Hematopoietic multipotent progenitor cell treated with erythropoietin and hydrocortisone succinate and interleukin-3 and kit ligand, for 8 days (in vitro differentiated cells): ENCODE data around the gene WDR89.
"Not testable (repeated sequence)": the region's sequence is repeated elsewhere in the genome, so short reads cannot be mapped to it uniquely, and the experiment has no call there.

Experiments used
- DNase-seq: peaks from one replicate; pipeline ENCODE4 v3.0.0-alpha.2; 2015

The WDR89 gene

GRCh38 chr14:63652406-63652805, 10.7 kb upstream of the WDR89 start:
- no peak for DNase-seq

DNA sequence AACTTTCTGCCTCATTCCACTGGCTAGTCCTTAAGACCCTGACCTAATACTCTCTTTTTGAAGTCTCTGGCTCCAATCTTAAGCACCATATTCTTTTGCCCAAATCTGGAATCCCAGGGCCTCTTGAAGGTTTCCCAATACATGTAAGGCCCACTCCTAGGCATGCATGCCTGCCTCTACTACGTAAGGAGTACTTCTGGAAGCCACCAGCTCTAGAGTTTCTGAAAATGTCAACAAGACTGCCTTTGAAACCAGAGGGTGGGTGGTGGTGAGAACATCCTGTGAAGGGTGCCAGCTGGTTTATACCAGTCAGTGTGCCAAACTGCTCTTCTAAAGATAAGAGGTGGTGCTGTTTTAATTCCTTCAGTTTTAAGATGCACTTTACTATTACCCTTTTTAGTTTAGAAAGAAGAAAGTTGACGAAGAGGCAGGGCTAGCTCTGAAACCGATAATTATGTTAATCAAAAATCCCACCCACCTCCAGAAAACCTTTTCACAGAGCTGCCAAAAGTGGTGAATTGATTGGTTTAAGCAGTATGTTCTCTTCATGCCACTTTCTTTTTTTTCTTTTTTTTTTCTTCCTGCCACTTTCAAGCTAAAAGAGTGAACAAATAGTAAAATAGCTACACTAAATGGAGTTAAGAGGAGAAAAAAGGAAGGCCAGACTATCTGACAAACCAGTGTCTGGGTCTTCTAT, 8.7 kb upstream of the WDR89 start:
- DNase-seq: peak; percentile 64

DNA sequence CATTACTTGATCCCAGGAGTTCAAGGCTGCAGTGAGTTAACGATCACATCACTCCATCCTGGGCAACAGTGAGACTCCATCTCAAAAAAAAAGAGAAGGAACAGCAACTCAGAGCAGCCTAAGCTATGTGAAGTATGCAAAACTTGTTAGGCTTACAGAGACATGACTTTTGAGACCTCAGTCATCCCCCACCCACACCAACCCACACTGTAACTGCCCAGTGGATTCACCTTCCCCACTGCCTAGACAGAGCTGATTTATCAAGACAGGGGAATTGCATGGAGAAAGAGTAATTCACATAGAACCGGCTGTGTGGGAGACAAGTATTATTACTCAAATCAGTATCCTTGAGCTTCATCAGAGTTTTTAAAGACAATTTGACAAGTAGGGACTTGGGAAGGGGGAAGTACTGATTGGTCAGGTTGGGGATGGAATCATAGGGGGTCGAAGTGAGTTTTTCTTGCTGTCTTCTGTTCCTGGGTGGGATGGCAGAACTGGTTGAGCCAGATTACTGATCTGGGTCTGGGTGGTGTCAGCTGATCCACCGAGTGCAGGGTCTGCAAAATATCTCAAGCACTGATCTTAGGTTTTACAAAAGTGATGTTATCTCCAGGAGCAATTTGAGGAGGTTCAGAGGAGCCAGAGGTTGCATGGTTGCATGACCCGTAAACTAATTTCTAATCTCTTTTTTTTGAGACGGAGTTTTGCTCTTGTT, 6.2 kb upstream of the WDR89 start:
- no peak for DNase-seq

DNA sequence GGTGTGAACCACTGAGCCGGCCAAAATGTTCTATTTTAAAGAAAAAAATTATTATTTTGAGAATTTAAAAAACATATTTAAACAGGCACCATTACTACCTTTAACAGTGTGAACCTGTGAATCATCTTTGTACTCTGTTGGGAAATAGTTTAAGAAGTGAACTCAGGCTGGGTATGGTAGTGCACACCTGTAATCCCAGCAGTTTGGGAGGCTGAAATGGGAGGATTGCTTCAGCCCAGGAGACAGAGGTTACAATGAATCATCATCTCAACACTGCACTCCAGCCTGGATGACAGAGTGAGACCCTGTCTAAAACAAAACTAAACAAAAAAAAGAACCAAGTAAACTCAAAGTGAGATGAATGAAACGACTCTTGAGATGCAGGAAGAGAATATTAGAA, 3.1 kb upstream of the WDR89 start:
- no peak for DNase-seq

GRCh38 chr14:63642656-63643382, 1.1 kb upstream of the WDR89 start:
- DNase-seq: no peak

DNA sequence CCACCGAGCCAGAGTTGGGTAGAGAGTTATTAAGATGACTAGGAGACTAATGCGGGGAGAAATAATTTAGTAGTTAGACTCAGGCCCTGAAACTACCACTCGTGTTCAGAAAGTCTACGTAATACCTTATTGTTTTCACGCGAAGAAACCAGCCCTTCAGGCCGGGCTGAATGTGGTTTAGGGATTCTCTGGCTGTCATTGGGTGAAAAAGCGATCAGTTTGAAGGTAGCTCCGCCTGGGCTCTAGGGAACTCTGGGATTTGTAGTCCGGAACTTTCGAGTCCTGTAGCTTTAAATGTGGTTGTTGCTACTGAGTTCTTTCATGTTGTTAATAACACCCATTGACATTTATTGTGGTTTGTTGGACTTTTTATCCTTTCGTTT, 549 bp upstream of the WDR89 start:
- DNase-seq: peak; percentile 98

GRCh38 chr14:63638493-63638892, 3.2 kb downstream of the WDR89 start:
- peak; percentile 28 for DNase-seq

GRCh38 chr14:63636094-63636635, 5.5 kb downstream of the WDR89 start:
- DNase-seq: not testable (repeated sequence)

DNA sequence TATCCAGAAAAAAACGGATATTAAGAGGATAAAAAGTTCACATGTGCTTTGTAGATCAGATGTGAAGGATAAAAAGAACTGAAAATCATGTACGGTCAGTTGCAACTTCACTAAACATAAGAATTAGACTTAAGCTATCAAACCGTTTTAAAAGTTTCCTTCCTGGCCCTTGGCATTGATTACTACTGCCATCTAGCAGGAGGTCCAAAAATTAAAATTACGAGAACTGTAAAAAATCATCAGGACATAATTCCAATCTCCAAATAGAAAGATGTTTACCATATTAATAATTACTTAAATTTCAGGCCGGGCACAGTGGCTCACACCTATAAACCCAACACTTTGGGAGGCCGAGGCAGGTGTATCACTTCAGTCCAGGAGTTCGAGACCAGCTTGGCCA, 7.9 kb downstream of the WDR89 start:
- DNase-seq: no peak

- peak; percentile 75 for DNase-seq
Observed at GRCh38 chr14:63632932-63633514, 8.6 kb downstream of the WDR89 start.

DNA sequence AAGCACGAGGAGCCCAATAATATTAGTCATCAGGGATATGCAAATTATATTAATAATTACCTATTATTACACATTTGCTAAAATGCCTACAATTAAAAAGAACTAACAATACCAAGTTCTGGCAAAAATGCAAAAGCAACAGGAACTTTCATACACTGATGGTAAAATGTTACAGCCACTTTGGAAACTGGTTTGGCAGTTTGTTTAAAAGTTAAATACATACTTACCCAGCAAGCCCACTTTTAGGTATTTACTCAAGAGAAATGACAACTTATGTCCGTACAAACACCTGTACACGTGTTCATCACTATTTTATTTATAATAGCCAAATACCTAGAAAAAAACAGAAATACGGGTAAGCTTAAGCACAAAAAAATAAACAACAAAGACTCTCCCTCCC, 17.0 kb downstream of the WDR89 start:
- no peak for DNase-seq

DNA sequence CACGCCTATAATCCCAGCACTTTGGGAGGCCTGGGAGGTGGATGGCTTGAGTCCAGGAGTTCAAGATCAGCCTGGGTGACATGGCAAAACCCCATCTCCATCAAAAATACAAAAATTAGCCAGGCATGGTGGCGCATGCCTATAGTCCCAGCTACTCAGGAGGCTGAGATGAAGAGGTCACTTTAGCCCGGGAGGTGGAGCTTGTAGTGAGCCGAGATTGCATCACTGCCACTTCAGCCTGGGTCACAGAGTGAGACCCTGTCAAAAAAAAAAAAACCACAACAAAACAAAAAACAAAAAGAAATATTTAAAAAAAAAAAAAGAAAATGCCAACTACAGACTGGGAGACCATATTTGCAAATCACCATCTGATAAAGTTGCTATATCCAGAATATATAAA, 17.5 kb downstream of the WDR89 start:
- DNase-seq: no peak

DNA sequence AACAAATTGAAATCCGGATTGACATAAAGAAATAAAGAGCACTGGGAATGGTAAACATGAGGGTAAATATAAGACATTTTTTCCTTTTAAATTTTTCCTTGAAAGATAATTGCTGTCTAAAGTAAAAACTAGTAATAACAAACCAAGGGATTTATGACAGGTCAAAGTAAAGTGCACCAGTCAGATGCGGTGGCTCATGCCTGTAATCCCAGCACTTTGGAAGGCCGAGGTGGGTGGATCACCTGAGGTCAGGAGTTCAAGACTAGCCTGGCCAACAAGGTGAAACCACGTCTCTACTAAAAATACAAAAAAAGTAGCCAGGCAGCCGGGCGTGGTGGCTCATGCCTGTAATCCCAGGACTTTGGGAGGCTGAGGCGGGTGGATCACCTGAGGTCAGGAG, 19.7 kb downstream of the WDR89 start:
- not testable (repeated sequence) for DNase-seq

DNA sequence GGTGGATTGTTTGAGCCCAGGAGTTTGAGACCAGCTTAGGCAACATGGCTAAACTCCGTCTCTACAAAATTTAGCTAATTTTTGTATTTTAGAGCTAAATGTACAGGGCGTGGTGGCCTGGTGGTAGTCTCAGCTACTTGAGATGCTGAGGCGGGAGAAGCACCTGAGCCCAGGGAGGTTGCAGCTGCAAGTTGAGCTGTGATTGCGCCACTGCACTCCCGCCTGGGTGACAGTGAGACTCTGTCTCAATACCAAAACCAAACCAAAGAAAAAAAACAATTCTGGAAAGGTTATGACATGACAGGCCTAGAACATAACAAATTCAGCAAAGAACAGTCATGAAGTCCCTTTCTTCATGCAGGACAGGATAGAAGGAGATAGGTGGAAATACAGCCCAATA, 25.7 kb downstream of the WDR89 start:
- no peak for DNase-seq

GRCh38 chr14:63614679-63615363, 26.9 kb downstream of the WDR89 start:
- DNase-seq: no peak

GRCh38 chr14:63611078-63611477, 30.6 kb downstream of the WDR89 start:
- no peak for DNase-seq

DNA sequence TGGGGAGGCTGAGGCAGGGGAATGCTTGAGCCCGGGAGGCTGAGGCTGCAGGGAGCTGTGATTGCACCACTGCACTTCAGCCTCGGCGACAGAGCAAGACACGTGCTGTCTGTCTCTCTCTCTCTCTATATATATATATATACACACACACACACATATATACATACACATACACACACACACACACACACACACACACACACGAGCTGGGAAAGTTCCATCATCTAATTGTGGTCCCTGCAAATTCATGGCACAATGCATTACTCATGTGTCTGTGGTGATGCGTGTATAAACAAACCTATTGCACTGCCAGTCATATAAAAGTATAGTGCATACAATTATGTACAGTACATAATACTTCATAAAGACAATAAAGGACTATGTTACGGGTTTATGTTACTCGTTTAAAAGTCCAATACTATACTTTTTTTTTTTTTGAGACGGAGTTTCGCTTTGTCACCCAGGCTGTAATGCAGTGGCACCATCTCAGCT, 36.6 kb downstream of the WDR89 start:
- no peak for DNase-seq

DNA sequence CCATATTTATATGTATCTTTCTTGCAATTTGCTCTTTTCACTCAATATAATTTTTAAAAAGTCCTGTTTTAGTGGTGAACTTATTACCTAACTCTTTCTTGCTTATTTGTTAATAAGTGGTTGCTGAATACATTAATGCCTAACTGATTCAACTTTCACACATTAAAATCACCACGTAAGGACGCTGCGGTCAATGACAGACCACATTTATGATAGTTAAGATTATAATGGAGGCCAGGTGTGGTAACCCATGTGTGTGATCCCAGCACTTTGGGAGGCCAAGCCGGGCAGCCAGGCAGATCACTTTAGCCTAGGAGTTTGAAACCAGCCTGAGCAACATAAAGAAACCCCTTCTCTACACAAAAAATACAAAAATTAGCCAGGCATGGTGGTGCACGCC, 37.0 kb downstream of the WDR89 start:
- no peak for DNase-seq

DNA sequence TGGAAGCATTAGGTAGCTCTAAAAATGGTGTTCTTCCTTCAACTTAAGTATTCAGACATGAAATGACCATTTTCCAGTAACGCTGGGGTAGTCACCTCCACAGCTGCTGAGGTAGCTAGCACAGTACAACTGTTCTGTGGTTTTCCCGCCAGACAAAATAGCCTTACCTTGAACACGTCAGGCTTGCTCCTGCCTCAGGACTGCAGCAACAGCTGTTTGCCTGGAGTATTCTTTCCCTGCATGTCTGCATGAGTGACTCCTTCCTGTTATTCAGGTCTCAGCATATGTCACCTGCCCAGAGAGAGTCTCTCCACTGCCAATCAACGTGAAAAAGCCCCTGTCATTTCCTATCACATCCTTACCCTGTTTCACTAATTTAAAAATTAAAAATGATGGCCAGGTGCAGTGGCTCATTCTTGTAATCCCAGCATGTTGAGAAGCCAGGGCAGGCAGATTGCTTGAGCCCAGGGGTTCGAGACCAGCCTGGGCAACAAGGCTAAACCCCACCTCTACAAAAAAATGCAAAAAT, 37.9 kb downstream of the WDR89 start:
- DNase-seq: no peak

- DNase-seq: no peak
Observed at GRCh38 chr14:63598807-63599206, 42.9 kb downstream of the WDR89 start.

DNA sequence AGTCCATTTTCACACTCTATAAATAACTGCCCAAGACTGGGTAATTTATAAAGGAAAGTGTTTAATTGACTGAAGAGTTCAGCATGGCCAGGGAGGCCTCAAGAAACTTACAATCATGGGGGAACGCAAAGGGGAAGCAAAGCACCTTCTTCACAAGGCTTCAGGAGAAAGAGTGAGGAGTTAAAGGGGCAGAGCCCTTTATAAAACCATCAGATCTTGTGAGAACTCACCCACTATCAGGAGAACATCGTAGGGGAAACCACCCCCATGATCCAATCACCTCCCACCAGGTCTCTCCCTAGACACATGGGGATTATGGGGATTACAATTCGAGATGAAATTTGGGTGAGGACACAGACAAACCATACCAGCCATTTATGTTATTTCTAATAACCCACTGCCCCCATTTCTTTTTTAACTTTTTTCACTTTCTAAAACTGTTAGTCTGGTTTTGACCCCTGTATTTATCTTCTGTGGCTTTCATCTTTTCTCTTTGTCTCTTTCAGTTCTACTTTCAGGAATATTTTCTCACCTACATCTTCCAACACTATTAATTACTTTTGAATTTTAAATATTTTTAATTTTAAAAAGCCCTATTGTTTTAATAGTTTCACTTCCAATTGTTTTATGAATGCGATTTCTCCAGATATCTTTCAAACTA, 44.5 kb downstream of the WDR89 start:
- DNase-seq: no peak
